ENCODE measurements around the gene EREG.

- no peak for TF ChIP-seq CTCF (IDR thresholded peaks at IDR 0.05)
- no peak for TF ChIP-seq POLR2AphosphoS5 (IDR thresholded peaks at IDR 0.05)
- TF ChIP-seq POLR2A (IDR thresholded peaks at IDR 0.05; ENCODE audit: low read depth) = no peak
Measured at GRCh38 chr4:74331252-74331651, 33.7 kb upstream of the EREG start.
